ENCODE measurements around the gene RND3. TPM values are rescaled to one million over a fixed set of nuclear protein-coding genes. Genes with fewer than 3 reads are reported as not detected.

RND3 gene
- total RNA-seq, 1 donor: under 0.01 TPM

DNA sequence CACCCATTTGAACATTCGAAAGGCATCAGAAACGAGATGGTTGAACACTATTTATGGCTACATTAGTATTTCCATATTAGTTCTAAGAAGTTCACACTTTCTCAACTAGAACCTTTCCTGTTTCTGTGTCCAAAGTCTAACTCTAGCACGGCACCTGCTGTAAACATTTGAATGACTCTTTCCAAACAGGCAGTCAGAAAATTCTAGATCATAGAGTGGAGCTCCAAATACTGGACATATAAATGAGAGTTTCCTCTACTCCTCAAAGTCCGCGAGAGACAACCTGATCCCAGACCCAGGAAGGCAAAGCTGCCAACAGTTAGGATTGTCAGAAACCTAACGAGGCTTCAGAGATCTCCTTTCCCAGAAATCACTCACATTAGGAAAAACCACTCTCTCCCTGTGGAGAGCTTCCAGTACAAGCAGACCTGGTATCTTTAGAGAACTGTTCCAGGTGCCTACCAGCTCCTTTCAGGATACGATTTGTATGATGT is 10.6 kb downstream of the RND3 start:
- no peak for DNase-seq (ENCODE audit: low read depth in 2 of 3, low spot score in 2 of 3)

DNA sequence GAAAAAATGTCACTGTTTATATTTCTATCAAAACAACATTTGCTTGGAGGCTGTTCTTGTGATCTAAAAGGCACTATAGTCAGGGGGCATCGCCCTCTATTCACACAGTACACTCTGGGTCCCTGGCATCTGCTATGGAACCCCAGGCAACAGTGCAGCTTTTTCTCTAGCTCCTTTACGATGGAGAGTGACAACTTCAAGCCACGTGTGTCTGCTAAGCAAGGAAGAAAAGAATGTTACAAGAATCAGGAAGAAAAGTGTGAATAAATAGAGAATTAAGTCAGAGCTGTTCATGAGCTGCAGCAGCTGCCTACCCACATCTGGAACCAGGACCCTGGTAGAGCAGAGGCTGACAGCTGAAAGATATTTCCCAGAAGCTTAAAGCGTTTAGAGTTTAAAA is 11.2 kb downstream of the RND3 start:
- DNase-seq (ENCODE audit: low read depth in 2 of 3, low spot score in 2 of 3): no peak

DNA sequence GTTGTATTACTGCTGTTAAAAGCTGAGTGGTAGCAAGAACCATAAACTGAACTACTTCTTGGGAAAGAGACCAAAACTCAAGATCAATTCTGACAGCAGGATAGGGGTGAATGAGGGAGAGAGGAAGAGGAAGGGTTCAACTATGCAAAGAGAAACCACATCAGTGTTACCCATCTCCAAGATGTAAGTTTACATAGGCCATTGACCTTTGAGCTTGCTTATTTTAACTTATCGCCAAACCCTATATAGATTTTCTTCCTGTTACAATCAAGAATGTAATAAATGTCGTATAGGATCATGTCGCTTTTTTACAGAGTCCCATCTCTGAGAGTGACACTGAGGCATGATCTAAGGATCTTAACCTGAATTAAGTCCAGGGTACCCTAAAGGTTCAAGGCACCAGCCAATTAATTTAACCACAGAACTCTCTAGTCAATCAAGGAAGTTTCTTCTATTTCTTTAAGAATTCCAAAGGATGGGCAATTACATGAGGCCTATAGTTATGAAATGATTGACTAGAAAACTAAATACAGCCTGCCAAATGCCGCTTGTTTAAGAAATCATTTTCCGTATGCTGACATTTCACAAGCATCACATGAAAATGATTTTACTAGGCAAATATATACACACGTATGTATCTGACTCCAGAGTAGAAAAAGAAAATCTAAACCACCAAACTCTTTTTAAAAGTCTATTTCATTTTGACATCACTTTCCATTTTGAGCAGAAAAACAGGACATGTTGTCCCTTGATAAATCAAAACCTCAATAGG is 11.8 kb downstream of the RND3 start:
- no peak for DNase-seq (ENCODE audit: low read depth in 2 of 3, low spot score in 2 of 3)

DNA sequence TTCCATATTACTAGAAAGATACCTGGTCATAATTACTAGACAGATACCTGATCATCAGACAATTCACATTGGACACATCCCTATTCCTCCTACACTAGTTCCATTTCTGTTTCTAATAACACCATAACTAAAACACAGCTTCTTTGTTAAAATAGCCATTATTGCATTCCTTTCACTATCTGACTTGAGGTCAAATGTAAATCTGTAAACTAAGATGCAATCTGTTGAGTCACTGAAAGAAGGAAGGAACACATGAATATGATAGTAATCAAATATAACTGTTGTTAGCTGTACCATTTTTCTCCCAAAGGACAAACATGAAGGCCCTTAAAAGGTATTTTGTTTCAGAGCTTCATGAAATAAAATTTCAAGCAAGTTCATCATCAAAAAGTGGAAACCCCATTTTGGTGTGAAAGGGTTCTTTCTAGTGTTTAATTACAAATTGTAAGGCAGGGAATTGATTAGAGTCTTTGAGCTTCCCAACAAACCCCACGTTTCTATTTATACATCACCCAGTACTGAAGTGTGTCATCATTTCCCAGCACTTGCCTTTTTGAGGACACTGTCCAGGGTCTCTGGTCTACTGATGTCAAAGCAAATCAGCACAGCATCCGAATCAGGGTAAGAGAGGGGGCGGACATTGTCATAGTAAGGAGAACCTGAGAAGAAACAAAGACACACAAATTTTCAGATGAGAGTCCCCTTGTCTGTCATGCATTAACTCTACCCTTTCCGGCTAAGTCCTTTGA is 13.0 kb downstream of the RND3 start:
- DNase-seq (ENCODE audit: low read depth in 2 of 3, low spot score in 2 of 3): no peak

DNA sequence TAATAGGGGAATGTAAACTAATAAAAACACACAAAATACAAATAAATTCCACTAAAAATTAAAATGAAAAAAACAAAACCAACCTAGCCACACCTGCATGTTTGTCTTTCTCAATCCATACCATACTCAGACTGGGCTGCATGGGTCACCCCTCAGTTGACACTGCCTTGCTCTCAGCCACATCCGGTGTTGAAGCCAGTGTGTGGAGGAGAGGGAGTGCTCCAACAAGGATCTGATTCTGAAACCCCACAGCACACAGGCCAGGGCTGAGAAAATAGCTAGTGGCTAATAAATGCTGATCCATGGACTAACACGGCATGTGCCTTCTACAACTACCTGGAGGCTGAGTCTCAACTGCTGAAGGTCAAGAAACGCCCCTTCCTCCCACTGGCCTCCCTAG is 13.7 kb downstream of the RND3 start:
- no peak for DNase-seq (ENCODE audit: low read depth in 2 of 3, low spot score in 2 of 3)

DNA sequence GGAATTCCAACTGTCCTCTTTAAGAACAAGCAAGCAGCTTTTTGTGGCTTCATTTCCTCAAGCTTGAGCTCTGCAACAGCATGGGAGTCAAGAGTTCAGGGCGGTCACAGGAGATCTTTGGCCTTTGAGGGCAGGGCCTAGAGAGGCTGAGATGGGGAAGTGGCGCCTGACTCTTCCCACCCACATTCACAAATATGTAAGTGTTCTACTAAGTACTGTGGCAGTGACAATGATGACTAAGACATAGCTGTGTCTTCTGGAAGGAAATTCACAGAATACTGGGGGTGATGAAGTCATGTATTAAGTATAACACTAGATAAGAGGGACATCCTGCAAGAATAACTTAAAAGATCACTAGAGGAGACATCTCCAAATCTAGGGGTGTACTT is 15.0 kb downstream of the RND3 start:
- DNase-seq (ENCODE audit: low read depth in 2 of 3, low spot score in 2 of 3): no peak

DNA sequence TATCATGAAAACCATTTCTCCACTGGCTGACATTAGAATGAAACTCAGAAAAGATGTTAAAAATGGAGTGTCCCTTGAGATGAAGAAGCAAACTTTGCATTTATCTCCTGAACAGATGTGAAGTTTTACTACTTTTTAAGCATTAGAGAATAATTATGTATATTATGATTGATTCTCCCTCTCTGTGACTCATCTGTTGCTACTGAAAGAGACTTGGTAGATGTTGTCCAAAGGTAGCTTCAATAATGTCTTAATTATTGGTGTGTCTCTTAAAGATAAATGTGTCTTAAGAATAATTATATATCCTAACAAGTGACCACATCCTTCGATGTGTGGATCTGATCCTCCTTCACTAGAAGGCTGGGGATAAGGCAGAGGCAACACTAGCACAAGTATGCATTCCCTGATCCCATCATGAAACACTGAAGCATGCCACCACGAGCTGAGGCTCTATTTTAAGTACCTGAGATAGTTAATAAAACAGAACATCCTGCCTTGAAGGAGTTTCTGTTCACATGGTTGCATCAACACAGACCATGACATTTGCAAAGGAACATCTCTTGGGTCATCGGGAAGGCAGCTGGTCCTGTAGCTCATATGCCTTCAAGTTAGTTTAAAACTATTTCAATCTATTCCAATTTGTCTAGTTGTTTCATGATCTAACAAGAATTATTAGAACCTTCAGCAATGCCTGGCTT is 15.5 kb downstream of the RND3 start:
- no peak for DNase-seq (ENCODE audit: low read depth in 2 of 3, low spot score in 2 of 3)

DNA sequence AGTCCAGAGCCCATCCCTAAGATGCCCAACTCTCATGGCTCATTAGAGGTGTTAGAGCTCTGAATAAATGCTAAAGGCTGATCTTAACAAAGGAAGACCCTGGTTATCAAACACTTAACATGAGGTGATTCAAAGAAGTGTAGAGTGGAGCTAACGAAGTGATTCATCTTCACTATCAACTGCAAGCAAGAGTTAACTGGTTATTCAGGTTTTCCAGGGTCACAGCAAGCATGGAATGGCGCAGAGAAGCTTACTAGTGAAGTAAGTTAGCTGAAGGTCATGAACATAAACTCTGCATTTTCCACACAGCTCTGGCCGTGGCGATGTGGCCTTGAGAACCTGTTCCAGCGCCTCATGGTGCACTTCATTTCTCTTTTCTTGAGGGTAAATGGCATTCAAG is 17.0 kb downstream of the RND3 start:
- DNase-seq (ENCODE audit: low read depth in 2 of 3, low spot score in 2 of 3): no peak

DNA sequence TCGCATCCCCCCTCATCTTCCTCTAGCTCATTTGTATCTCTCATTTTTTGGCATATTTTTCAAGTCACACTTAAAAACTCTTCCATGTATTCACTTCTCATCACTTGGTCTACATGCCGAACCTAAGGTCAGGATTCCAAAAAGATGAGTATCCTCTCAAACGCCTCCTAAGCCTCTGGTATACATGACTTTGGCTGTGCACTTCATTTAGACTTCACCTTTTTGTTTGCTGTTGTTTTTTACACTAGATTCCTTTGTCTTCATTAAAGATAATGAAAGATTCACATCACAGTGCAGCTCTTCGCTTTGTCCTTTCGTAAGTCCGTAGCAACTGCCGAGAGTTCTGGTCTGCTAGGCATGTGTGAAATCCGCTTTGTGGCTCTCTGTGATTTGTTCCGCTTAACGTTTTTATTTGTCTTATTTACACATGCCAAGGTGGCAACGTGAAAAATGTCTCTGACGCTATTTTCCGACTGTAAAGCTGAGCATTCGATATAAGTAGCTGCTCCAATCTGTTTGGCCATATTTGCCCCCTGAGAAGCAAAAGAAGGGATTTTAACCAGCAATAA is 17.7 kb downstream of the RND3 start:
- no peak for DNase-seq (ENCODE audit: low read depth in 2 of 3, low spot score in 2 of 3)

DNA sequence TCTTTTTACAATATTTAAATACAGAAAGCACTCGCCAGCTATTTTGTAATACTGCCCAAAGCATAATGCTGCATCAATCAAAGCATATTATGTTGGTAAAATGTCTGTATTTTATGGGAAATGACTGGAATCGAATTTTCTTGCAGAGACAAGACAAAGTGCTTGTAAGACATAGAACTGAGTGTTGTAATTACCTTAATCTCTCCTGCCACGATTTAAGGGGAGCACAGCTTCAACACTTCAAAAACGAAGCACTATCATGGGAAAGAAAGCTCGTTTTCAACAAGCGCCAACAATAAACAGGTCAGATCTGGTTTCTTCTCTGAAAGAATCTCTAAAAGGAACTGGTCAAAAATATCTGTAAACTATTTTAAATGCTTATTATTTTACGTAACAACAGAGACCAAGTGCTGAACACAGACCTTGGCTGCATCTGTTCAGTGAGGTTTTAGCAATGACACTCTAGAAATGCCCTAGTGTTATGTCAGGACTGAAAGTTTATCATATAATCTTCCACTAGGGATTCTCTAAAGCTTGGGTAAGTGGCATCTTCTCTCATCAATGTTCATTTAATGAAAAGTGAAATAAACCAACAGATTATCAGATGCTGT is 19.0 kb downstream of the RND3 start:
- DNase-seq (ENCODE audit: low read depth in 2 of 3, low spot score in 2 of 3): no peak

DNA sequence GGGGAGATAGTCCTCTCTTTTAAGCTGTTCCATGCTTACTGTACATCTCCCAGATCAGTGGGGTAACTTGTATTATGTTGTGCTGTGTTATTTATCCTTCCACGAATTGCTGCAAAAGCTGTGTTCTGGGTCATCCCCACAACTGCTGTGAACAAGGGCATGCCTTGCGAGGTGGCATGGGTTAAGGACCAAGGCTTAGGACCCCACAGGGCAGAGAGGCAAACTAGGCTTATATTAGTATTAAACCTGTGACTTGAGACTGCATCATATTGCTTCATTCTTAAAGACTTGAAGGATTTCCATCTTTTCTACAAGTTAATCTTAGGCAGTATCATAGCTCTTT is 19.9 kb downstream of the RND3 start:
- DNase-seq (ENCODE audit: low read depth in 2 of 3, low spot score in 2 of 3): no peak

DNA sequence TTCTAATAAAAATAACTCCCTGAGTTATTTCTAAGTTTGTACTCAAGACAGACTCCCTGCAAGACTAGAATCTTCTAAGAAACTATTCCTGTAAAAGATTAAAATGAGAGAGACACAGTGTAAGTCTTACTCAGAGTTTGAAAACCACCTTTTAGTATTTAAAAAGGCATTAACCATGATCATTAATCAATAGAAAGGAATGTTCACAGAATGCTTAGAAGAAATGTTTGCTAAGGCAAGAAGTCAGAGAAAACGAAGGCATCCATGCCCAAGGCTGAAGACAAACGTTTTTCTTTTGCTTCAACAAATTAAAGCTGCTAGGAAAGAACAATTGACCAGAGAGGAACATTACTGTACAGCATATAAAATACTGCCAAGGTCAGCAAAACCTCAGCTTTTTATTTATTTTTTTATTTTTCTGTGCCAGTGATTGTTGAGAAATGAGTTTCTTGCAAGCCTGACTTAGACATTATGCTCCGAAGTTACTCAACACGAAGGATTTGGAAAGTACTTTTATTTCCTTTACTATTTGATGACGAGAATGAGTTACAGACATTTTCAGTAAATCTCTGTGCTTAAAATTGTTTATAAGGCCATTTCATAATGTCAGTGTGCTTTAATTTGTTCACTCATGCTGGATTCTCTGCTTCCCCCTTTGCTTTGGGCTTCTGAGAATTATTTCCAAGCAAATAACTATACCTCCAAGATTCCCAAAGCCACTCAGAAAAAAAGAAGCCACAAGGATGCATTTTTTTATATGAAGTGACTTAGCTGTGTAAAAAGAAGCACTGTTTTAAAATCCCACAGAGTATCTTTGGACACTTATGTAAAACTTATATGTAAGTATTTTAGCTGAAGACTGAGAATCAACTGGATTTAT is 20.5 kb downstream of the RND3 start:
- no peak for DNase-seq (ENCODE audit: low read depth in 2 of 3, low spot score in 2 of 3)

DNA sequence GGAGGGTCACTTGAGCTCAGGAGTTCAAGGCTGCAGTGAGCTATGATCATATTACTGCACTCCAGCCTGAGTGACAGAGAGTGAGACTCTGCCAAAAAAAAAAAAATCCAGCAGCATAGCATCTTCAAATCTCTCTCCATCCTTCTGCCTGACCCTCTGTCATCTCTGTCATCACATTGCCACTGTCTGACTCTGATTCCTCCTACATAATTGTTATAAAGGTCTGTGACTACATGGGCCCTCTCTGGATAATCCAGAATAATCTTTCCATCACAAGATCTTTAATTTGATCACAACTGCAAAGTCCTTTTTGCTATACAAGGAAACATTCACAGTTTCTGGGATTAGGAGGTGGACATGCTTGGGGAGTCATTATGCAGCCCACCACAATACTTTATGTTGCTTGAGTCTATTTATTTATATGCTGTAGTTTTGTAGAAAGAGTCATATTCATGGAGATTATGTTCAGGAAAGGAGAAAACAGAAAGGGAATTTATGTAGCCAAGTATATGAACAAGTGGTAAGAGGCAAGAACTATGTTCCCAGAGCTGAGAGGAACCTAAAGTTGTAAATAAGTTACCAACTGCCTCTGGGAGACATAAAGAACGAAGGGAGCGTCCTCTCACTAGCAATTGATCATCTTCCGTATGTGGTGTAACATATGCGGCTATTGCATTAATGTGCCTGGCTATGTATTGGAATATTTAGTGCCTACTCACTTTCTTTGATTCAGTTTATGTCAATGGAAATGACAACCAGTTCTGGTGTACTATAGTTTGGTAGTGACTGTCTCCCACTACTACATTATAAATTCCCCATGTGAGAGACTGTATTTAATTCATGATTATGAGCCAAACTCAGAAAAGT is 21.5 kb downstream of the RND3 start:
- DNase-seq (ENCODE audit: low read depth in 2 of 3, low spot score in 2 of 3): no peak

DNA sequence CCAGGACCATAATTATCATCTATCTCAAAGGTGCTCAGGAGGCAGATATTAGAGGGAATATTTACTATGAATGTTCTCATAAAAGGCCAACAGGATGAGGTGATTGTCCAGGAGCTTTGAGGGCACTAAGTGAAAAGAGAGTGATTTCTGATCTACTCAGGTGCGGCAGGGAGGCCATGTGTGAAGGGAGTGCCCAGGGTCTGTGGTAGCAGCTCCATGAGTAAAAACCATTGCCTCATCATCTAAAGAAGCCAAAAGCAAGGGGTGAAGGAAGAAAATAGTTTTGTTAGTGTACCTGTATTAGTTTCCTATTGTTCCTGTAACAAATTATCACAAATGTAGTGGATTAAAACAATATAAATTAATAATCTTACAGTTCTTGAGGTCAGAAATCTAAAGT is 22.5 kb downstream of the RND3 start:
- DNase-seq (ENCODE audit: low read depth in 2 of 3, low spot score in 2 of 3): no peak

DNA sequence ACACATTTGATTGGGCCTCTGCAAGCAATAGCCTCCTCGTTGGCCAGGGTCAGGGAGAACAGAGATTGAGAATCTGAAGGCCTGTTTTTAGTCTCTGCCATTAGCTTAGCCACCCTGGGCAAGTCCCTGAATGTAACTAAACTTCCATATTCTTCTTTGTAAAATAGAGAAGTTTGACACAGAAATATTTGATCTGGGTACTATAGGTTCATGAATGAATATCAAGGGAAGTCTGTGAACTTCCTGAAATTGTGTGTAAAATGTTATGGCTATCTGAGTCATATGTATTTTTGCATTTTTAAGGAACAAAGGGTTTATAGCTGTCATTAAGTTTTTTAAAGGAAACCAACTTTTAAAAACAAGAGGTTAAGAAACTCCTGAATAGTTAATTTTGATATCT is 23.2 kb downstream of the RND3 start:
- DNase-seq (ENCODE audit: low read depth in 2 of 3, low spot score in 2 of 3): no peak

DNA sequence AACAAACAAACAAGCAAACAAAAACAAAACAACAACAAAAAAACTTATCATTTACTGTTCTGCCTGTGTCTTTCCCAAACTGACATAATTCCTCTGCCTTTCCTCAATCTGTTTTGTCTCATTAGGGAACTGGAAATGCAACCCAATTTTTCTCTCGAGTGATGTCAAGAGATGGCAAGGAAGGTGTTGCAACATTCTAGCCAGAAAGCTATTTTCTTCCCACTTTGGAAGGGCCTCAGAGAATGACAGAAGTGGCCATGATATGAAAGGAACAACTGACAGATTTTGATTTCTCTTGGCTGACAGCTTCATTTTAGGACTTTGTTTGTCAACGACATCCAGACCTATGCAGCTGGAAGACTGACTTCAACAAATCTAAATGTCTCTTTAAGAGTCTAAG is 24.7 kb downstream of the RND3 start:
- DNase-seq (ENCODE audit: low read depth in 2 of 3, low spot score in 2 of 3): no peak

DNA sequence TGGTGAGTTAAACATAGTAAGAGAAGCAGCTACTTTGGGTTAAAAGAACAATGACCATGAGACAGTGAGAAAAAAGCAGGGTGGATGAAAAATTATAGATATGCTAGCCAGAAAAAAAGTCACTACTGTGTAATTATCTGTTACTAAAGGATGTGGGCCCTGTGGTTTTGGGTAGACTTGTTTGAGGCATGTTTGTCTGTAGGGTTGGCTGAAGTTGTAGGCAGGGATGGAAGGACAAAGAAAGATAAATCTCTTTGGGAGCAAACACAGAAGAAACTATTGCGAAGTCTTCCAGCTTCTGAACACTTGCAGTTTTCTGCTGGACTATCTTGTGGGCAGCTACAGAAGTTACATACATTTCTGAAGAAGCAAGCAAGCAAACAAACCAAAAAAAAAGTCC is 28.2 kb downstream of the RND3 start:
- no peak for DNase-seq (ENCODE audit: low read depth in 2 of 3, low spot score in 2 of 3)

DNA sequence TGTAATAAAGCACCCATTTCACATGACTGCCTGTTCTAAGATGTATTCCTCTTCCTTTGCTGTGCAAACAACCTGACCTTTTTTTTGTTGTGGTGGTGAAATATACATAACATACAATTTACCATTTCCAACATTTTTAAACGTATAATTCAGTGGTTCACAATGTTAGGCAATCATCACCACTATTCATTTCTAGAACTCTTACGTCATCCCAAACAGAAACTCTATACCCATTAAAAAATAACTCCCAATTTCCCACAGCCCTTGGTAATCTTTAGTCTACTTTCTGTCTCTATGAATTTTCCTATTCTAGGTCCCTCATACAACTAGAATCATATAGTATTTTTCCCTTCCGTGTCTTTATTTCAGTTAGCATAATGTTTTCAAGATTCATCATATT is 36.7 kb downstream of the RND3 start:
- no peak for DNase-seq (ENCODE audit: low read depth in 2 of 3, low spot score in 2 of 3)

DNA sequence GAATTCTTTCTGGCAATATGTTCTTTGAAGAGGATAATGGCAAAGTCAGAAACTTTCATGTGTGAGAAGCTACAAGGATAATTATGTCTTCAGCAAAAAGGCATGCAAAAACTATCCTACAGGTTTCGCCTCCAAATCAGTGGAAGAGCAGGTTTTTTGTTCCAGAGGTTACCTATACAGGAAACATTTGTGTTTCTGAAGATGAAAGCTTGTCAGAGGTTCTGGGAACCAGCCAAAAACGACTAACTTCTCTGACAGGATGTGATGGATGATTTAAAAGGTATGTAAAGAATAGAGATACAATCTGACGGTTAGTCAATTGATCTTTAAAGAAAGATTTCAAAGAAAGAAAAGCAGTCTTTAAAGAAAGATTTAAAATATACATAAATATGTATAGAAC is 37.6 kb downstream of the RND3 start:
- DNase-seq (ENCODE audit: low read depth in 2 of 3, low spot score in 2 of 3): no peak

Data from hematopoietic multipotent progenitor cell (in vitro differentiated cells).